HS-5 (cell line): ENCODE results near the gene CTCFL.

Experiments
- DNase-seq: peaks from one replicate; pipeline ENCODE4 v3.0.0-alpha.2; 2012; ENCODE audit warnings: low read depth

CTCFL gene

GRCh38 chr20:57464642-57465211, 60.2 kb downstream of the CTCFL start:
- DNase-seq, result no peak

DNA sequence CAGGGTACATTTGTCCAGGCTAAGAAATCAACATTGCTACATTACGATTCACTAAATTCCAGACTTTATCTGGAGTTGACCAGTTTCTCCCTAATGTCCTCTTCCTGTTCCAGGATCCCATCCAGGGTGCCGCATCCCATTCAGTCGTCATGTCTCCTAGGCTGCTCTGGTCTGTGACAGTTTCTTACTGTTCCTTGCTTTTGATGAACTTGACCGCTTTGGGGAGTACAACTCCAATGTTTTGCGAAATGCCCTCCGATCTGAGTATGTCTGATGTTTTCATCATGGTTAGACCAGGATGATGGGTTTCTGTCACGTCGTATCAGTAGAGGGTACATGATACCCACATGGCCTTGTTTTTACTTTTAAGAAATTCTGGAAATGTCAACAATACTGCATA, 62.2 kb downstream of the CTCFL start:
- no peak for DNase-seq

DNA sequence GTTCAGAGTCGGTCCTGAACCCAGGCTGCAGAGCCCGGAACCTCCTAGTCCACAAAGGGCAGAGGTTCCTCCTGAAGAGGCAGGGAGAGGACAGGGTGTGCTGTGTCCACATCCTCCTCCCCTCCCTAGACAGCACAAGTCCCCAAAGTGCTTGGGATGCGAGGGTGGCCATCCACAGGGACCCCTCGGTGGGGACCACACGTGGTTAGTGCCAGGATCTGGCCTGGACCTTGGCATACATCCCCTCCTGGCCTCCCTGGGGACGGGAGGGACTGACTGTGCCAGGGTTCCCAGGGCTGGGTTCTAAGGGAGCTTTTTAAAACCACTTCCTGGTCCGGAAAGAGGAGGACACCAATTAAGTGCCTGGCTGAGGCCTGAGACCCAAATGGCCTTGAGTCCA, 63.2 kb downstream of the CTCFL start:
- no peak for DNase-seq

GRCh38 chr20:57460781-57461465, 64.0 kb downstream of the CTCFL start:
- no peak for DNase-seq

DNA sequence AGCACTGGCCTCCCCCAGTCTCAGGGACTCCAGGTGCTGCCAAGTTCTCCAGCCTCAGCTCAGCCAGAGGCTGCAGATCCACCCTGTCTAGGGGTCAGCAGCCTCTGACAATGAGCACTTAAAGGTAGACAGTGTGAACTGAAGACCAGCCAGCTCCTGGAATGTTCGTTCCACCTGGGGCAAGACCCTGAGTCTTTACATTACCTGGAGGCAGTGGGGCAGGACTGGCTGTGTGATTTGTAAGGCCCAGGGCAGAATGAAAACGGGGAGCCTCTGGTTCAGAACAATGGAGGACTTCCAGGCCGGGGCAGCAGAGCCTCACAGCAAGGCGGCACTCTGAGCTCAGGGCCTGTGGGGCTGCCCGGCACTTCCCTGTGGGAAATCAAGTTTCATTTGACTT, 65.0 kb downstream of the CTCFL start:
- DNase-seq, result no peak

- DNase-seq, result no peak
Measured at GRCh38 chr20:57459278-57459677, 65.7 kb downstream of the CTCFL start.

- no peak for DNase-seq
Measured at GRCh38 chr20:57458400-57459160, 66.4 kb downstream of the CTCFL start.

GRCh38 chr20:57457243-57458095, 67.5 kb downstream of the CTCFL start:
- DNase-seq, result no peak

DNA sequence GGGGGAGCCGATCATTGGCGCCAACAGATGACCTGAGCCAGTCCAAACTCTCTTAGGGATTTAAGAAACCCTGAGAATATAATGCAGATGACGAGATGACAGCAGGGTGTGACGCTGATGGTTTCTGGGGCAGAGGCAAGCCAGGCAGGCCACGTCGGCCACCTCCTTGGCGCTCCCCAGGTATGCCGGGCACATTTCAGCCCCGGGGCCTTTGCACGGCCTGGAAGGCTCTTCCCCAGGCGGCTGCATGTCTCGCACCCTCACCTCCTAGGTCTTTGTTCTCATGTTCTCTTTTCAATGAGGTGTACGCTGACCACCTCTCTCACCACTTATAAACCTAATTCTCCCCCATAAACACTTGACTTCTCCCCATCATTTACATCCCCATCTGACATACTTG, 68.8 kb downstream of the CTCFL start:
- DNase-seq, result no peak

GRCh38 chr20:57455386-57455785, 69.6 kb downstream of the CTCFL start:
- DNase-seq, result no peak

DNA sequence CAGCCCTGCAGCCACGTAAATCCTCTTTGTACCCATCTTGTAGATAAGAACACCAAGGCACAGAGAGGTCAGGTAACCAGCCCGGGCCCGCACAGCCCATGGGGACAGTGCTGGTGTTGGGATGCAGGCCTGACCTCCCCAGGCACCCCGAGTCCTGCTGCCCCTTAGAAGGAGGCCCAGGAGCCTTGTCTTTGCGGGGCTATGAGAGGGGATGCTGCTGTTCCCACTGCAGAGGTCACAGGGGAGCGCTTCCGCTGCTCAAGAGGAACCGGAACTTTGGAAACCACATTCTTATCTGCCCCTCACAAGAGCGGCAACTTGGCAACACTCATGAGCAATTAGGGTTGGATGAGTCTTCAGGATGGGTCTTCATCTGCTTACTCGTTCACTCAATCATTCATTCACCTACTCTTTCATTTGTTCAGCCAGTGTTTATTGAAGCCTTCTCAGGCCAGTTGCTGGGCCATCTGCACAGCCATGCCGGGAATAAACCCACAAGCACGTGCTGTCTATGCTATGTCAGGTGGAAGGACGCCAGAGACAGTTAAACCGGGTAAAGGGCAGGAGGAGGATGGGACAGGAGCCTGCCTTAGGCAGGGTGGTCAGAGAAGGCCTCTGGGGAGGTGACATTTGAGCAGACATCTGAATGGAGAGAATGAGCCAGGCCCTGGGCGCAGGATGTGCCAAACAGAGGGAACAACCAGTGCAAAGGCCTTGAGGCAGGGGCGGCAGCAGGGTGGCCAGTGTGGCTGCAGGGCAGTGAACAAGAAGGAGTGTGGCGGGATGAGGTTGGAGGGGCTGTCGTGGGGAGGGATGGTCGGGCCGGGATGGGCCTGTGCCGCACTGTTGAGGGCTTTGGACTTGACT, 72.9 kb downstream of the CTCFL start:
- no peak for DNase-seq

GRCh38 chr20:57451431-57451794, 73.5 kb downstream of the CTCFL start:
- no peak for DNase-seq

DNA sequence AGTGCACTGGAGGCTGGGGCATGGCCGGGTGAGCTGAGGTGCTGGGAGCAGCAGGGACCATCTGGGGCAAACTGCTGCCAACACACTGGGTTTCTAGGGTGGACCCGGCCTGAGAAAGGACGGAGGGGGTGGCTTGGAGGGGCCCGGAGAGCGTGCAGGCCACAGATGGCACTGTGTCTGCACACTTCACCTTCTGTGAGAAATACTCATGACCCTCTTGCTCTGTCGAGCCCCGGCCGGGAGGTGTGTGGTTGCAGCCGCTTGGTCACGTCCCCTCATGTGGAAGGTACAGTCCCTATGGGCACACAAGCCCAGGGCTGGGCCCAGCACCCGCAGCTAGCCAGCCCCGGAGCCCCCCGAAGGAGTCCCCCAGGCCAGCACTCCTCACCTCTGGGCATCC, 74.0 kb downstream of the CTCFL start:
- DNase-seq, result no peak

GRCh38 chr20:57450419-57450818, 74.5 kb downstream of the CTCFL start:
- DNase-seq, result no peak

- DNase-seq, result no peak
Measured at GRCh38 chr20:57449398-57450354, 75.3 kb downstream of the CTCFL start.

GRCh38 chr20:57448764-57449354, 76.1 kb downstream of the CTCFL start:
- DNase-seq, result no peak
